ENCODE measurements around the gene KIAA0930.
"Not testable (repeated sequence)": the region's sequence is repeated elsewhere in the genome, so short reads cannot be mapped to it uniquely, and the experiment has no call there.

Gene KIAA0930

GRCh38 chr22:45200230-45200629, 40.5 kb downstream of the KIAA0930 start:
- DNase-seq: no peak

GRCh38 chr22:45199723-45200122, 41.0 kb downstream of the KIAA0930 start:
- DNase-seq: no peak

GRCh38 chr22:45198463-45198795, 42.3 kb downstream of the KIAA0930 start:
- DNase-seq: no peak

GRCh38 chr22:45197606-45198462, 42.9 kb downstream of the KIAA0930 start:
- DNase-seq: no peak

GRCh38 chr22:45196926-45197605, 43.6 kb downstream of the KIAA0930 start:
- DNase-seq: no peak

- no peak for DNase-seq
Measured at GRCh38 chr22:45196308-45196707, 44.4 kb downstream of the KIAA0930 start.

GRCh38 chr22:45195616-45196015, 45.1 kb downstream of the KIAA0930 start:
- no peak for DNase-seq

- DNase-seq: no peak
Measured at GRCh38 chr22:45194686-45195085, 46.0 kb downstream of the KIAA0930 start.

GRCh38 chr22:45192701-45193187, 48.0 kb downstream of the KIAA0930 start:
- no peak for DNase-seq

- not testable (repeated sequence) for DNase-seq
Measured at GRCh38 chr22:45191746-45192145, 48.9 kb downstream of the KIAA0930 start.

GRCh38 chr22:45190202-45190872, 50.4 kb downstream of the KIAA0930 start:
- DNase-seq: no peak

- no peak for DNase-seq
Measured at GRCh38 chr22:45188779-45189178, 51.9 kb downstream of the KIAA0930 start.

GRCh38 chr22:45187891-45188290, 52.8 kb downstream of the KIAA0930 start:
- no peak for DNase-seq

- no peak for DNase-seq
Measured at GRCh38 chr22:45185718-45186514, 54.8 kb downstream of the KIAA0930 start.

- DNase-seq: no peak
Measured at GRCh38 chr22:45183974-45184373, 56.7 kb downstream of the KIAA0930 start.

GRCh38 chr22:45181766-45182165, 58.9 kb downstream of the KIAA0930 start:
- no peak for DNase-seq

GRCh38 chr22:45181240-45181639, 59.5 kb downstream of the KIAA0930 start:
- no peak for DNase-seq

- DNase-seq: no peak
Measured at GRCh38 chr22:45180146-45180679, 60.5 kb downstream of the KIAA0930 start.

- DNase-seq: no peak
Measured at GRCh38 chr22:45179276-45180049, 61.2 kb downstream of the KIAA0930 start.

GRCh38 chr22:45172881-45173585, 67.7 kb downstream of the KIAA0930 start:
- DNase-seq: no peak

- no peak for DNase-seq
Measured at GRCh38 chr22:45171830-45172229, 68.9 kb downstream of the KIAA0930 start.

Measured in NCI-H1930 (cell line).